ENCODE measurements around the gene LRRC7.

DNA sequence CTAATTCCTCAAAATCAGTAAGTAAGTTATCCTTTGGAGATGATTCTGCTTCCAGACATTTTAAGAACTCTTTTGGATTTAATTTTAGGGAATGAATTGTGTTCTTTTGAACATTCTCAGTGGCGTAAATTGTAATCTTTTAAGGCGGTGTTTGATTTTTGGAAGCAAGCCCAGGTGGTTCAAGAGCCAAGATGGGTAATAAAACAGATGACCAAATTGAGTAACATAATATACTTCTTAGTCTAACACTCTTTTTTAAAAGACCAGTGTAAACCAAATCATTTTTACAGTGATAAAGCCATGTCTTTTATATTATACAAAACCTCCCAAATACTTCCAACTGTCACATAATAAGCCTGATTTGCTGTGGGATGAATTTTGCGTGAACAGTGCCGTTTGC lies 503.9 kb downstream of the LRRC7 start:
- TF ChIP-seq POLR2A (IDR thresholded peaks at IDR 0.05; ENCODE audit: low read length) (no peak), GATA1 (IDR thresholded peaks at IDR 0.05; ENCODE audit: low read depth, low read length) (no peak)

Data from erythroblast (primary cell).